Measurements from ENCODE around the gene LRP1B. TPM values are rescaled to one million over a fixed set of nuclear protein-coding genes. Genes with fewer than 3 reads are reported as not detected.

The LRP1B gene
- total and polyA plus RNA-seq, 2 donors (not counting 1 experiment from before 2014, with no cell fraction given) = under 0.01 to 0.01 TPM

DNA sequence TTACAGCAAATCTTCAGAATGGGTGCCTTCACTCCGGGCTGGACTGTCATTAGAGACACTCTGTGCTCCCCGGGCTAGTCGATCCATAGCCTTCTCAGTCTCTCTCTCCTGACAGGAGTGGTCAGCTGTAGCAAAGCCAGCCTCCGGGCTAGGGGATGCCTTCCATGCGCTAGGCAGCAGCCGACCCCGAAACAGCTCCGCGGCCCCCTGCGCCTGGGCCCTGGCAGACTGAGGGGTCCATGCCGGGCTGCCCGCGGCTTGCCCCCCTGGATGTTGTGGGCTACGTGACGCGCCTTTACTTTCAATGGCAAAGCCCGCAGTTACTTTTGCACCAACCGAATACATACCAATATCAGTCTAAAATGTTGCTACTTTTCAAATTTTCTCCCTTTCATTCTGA is 1447.2 kb downstream of the LRP1B start:
- Histone ChIP-seq H3K4me1 (ENCODE audit: control insufficient read depth, extremely low read depth, insufficient read depth, low read length) (no peaks in the 10 kb centered on the region), H3K4me3 (replicated peaks in 1 of 4; ENCODE audit: control extremely low read depth in 1 of 4, insufficient read depth in 1 of 4, low read depth in 3 of 4, low read length in 4 of 4) (no peak overlapping the region), H3K36me3 (ENCODE audit: control insufficient read depth, insufficient read depth, low read length) (no peaks in the 10 kb centered on the region), H3K27me3 (ENCODE audit: control insufficient read depth, insufficient read depth, low read length) (no peaks in the 10 kb centered on the region), H3K4me2 (ENCODE audit: extremely low read depth, insufficient read depth, low read length) (no peak overlapping the region), H4K20me1 (ENCODE audit: control insufficient read depth, extremely low read depth, insufficient read depth, low read length) (no peaks in the 10 kb centered on the region), H2AFZ (ENCODE audit: low read length) (no peak overlapping the region), H3K79me2 (ENCODE audit: control insufficient read depth, insufficient read depth, low read length) (no peaks in the 10 kb centered on the region), H3K9ac (ENCODE audit: insufficient read depth, low read length) (no peak overlapping the region), H3K27ac (ENCODE audit: insufficient read depth, low read length) (no peak overlapping the region), H3K9me3 (ENCODE audit: control insufficient read depth, insufficient read depth, low read depth, low read length) (no peaks in the 10 kb centered on the region)
- DNase-seq (ENCODE audit: low read depth in 2 of 2) = no peak
- TF ChIP-seq, protein P1, sequence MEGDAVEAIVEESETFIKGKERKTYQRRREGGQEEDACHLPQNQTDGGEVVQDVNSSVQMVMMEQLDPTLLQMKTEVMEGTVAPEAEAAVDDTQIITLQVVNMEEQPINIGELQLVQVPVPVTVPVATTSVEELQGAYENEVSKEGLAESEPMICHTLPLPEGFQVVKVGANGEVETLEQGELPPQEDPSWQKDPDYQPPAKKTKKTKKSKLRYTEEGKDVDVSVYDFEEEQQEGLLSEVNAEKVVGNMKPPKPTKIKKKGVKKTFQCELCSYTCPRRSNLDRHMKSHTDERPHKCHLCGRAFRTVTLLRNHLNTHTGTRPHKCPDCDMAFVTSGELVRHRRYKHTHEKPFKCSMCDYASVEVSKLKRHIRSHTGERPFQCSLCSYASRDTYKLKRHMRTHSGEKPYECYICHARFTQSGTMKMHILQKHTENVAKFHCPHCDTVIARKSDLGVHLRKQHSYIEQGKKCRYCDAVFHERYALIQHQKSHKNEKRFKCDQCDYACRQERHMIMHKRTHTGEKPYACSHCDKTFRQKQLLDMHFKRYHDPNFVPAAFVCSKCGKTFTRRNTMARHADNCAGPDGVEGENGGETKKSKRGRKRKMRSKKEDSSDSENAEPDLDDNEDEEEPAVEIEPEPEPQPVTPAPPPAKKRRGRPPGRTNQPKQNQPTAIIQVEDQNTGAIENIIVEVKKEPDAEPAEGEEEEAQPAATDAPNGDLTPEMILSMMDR (conservative IDR thresholded peaks at IDR 0.05 in 1 of 2, IDR thresholded peaks at IDR 0.05 in 1 of 2; ENCODE audit: low read depth in 1 of 2, low read length in 2 of 2) = no peak
- no peak for TF ChIP-seq EZH2 (IDR thresholded peaks at IDR 0.05; ENCODE audit: low read length, missing control alignments)

DNA sequence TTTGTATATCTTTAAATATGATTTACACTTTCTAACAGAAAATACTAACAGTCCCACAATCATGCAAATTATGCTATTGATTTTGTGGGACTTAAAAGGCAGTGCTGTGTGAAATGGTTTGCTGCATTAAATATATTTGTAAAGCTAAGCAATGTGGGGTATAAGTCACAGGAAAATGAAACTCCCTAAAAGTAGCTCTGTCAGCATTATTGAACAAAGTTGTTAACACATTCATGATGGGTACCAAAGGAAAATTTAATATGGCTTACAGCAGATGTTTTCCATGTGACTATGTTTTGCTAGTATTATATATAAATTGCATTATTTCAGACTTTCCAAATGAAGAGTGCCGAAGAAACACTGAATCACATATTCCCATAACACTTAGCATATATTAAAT is 1450.0 kb downstream of the LRP1B start:
- no peaks in the 10 kb centered on the region for H3K79me2 ChIP-seq (ENCODE audit: control insufficient read depth, insufficient read depth, low read length)
- H3K27me3 ChIP-seq (ENCODE audit: control insufficient read depth, insufficient read depth, low read length) = no peaks in the 10 kb centered on the region
- H3K9me3 ChIP-seq (ENCODE audit: control insufficient read depth, insufficient read depth, low read depth, low read length) = no peaks in the 10 kb centered on the region
- H3K36me3 ChIP-seq (ENCODE audit: control insufficient read depth, insufficient read depth, low read length) = no peaks in the 10 kb centered on the region
- no peak overlapping the region for H3K4me2 ChIP-seq (ENCODE audit: extremely low read depth, insufficient read depth, low read length)
- H3K4me3 ChIP-seq (replicated peaks in 1 of 4; ENCODE audit: control extremely low read depth in 1 of 4, insufficient read depth in 1 of 4, low read depth in 3 of 4, low read length in 4 of 4) = no peak overlapping the region
- H3K27ac ChIP-seq (ENCODE audit: insufficient read depth, low read length) = no peak overlapping the region
- no peak overlapping the region for H3K9ac ChIP-seq (ENCODE audit: insufficient read depth, low read length)
- no peaks in the 10 kb centered on the region for H4K20me1 ChIP-seq (ENCODE audit: control insufficient read depth, extremely low read depth, insufficient read depth, low read length)
- no peak for DNase-seq (ENCODE audit: low read depth in 2 of 2)
- TF ChIP-seq EZH2 (IDR thresholded peaks at IDR 0.05; ENCODE audit: low read length, missing control alignments) = no peak
- TF ChIP-seq, protein P1 (conservative IDR thresholded peaks at IDR 0.05 in 1 of 2, IDR thresholded peaks at IDR 0.05 in 1 of 2; ENCODE audit: low read depth in 1 of 2, low read length in 2 of 2) = no peak
- no peak overlapping the region for H2AFZ ChIP-seq (ENCODE audit: low read length)
- H3K4me1 ChIP-seq (ENCODE audit: control insufficient read depth, extremely low read depth, insufficient read depth, low read length) = no peaks in the 10 kb centered on the region

DNA sequence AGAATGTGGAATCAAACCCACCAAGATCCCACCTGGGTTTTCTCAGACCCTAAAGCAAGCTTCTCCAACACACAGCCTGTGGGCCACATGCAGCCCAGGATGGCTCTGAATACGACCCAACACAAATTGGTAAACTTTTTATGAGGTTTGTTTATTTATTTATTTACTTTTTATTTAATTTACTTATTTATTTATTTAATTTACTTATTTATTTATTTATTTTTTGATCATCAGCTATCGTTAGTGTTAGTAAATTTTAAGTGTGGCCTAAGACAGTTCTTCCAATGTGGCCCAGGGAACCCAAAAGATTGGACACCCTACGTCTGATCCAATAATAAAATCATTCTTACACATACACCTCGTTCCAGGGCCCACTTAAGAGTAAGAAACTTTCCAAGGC is 1451.1 kb downstream of the LRP1B start:
- Histone ChIP-seq H3K4me3 (replicated peaks in 1 of 4; ENCODE audit: control extremely low read depth in 1 of 4, insufficient read depth in 1 of 4, low read depth in 3 of 4, low read length in 4 of 4) (no peak overlapping the region), H2AFZ (ENCODE audit: low read length) (no peak overlapping the region), H3K9ac (ENCODE audit: insufficient read depth, low read length) (no peak overlapping the region), H3K27ac (ENCODE audit: insufficient read depth, low read length) (no peak overlapping the region), H3K27me3 (ENCODE audit: control insufficient read depth, insufficient read depth, low read length) (no peaks in the 10 kb centered on the region), H4K20me1 (ENCODE audit: control insufficient read depth, extremely low read depth, insufficient read depth, low read length) (no peaks in the 10 kb centered on the region), H3K4me1 (ENCODE audit: control insufficient read depth, extremely low read depth, insufficient read depth, low read length) (no peaks in the 10 kb centered on the region), H3K9me3 (ENCODE audit: control insufficient read depth, insufficient read depth, low read depth, low read length) (no peaks in the 10 kb centered on the region), H3K36me3 (ENCODE audit: control insufficient read depth, insufficient read depth, low read length) (no peaks in the 10 kb centered on the region), H3K4me2 (ENCODE audit: extremely low read depth, insufficient read depth, low read length) (no peak overlapping the region), H3K79me2 (ENCODE audit: control insufficient read depth, insufficient read depth, low read length) (no peaks in the 10 kb centered on the region)
- no peak for DNase-seq (ENCODE audit: low read depth in 2 of 2)
- no peak for TF ChIP-seq EZH2 (IDR thresholded peaks at IDR 0.05; ENCODE audit: low read length, missing control alignments)
- TF ChIP-seq, protein P1 (conservative IDR thresholded peaks at IDR 0.05 in 1 of 2, IDR thresholded peaks at IDR 0.05 in 1 of 2; ENCODE audit: low read depth in 1 of 2, low read length in 2 of 2) = no peak

All from fibroblast of lung (primary cell).